WTC11 (cell line): ENCODE results near the gene PI3. TPM values are rescaled to one million over a fixed set of nuclear protein-coding genes. Genes with fewer than 3 reads are reported as not detected.

Experiments used
- ATAC-seq: fragments of 200-7000 bp; cut with Tn5 transposase; 2 replicates; pipeline ENCODE4 v1.10.0; 2021; ENCODE audit warnings: mild to moderate bottlenecking, moderate library complexity
- CTCF ChIA-PET: fragments of 300-600 bp; sonication (Branson Sonifier 250); formaldehyde crosslinking; loops from one replicate; lab custom pipeline; 2021; ENCODE audit warnings: antibody characterized with exemption; lab: Charles Lee
- POLR2A ChIA-PET: fragments of 350-600 bp; sonication (Branson Sonifier 250); formaldehyde crosslinking; loops from one replicate; lab custom pipeline; 2021; ENCODE audit warnings: antibody characterized with exemption; lab: Charles Lee
- DNase-seq: peaks from one replicate; pipeline ENCODE4 v3.0.0; 2021; ENCODE audit warnings: low spot score
- H3K27ac Mint-ChIP-seq: 2 replicates; pipeline ENCODE4 v1.8.0; 2021; ENCODE audit warnings: mixed read lengths
- H3K27me3 Mint-ChIP-seq: 2 replicates; pipeline ENCODE4 v1.8.0; 2021; ENCODE audit warnings: low read depth, mild to moderate bottlenecking, moderate library complexity, mixed read lengths
- H3K36me3 Mint-ChIP-seq: 2 replicates; pipeline ENCODE4 v1.8.0; 2021; ENCODE audit warnings: mixed read lengths
- H3K4me1 Mint-ChIP-seq: 2 replicates; pipeline ENCODE4 v1.8.0; 2022; ENCODE audit warnings: mixed read lengths
- H3K4me3 Mint-ChIP-seq: 2 replicates; pipeline ENCODE4 v1.8.0; 2021; ENCODE audit warnings: mild to moderate bottlenecking, moderate library complexity, mixed read lengths
- H3K9me3 Mint-ChIP-seq: 2 replicates; pipeline ENCODE4 v1.8.0; 2021; ENCODE audit warnings: mixed read lengths
- ESRRA ChIP-seq: sonication (generic); formaldehyde crosslinking; IDR thresholded peaks from 2 replicates; pipeline ENCODE4 v1.8.1; 2022; ENCODE audit warnings: mild to moderate bottlenecking, missing genetic modification reagents, borderline replicate concordance
- GABPB1 ChIP-seq: sonication (generic); formaldehyde crosslinking; IDR thresholded peaks from 2 replicates; pipeline ENCODE4 v1.8.1; 2023; ENCODE audit warnings: mild to moderate bottlenecking, missing genetic modification reagents
- HMGA2 ChIP-seq: fragments of 250-450 bp; sonication (Bioruptor Pico); IDR thresholded peaks from 2 replicates; pipeline ENCODE4 v1.4.0; 2021; ENCODE audit warnings: mild to moderate bottlenecking, moderate library complexity
- IRF2 ChIP-seq: sonication (generic); formaldehyde crosslinking; IDR thresholded peaks from 2 replicates; pipeline ENCODE4 v1.8.0; 2022; ENCODE audit warnings: low read depth, missing genetic modification reagents, borderline replicate concordance
- KAT7 ChIP-seq: sonication (generic); formaldehyde crosslinking; IDR thresholded peaks from 2 replicates; pipeline ENCODE4 v1.8.1; 2023; ENCODE audit warnings: missing genetic modification reagents, mild to moderate bottlenecking, borderline replicate concordance
- MXD4 ChIP-seq: fragments of 250-450 bp; sonication (Bioruptor Pico); IDR thresholded peaks from 2 replicates; pipeline ENCODE4 v1.8.0; 2021; ENCODE audit warnings: mild to moderate bottlenecking, moderate library complexity, borderline replicate concordance
- MYBL2 ChIP-seq: sonication (generic); formaldehyde crosslinking; IDR thresholded peaks from 2 replicates; pipeline ENCODE4 v1.8.1; 2023; ENCODE audit warnings: mild to moderate bottlenecking, moderate library complexity, missing genetic modification reagents
- NR3C1 ChIP-seq: sonication (generic); formaldehyde crosslinking; conservative IDR thresholded peaks from 2 replicates; pipeline ENCODE4 v1.8.1; 2023; ENCODE audit warnings: low read depth, mild to moderate bottlenecking, missing genetic modification reagents
- PRRX2 ChIP-seq: fragments of 250-450 bp; sonication (Bioruptor Pico); IDR thresholded peaks from 2 replicates; pipeline ENCODE4 v1.8.0; 2021; ENCODE audit warnings: mild to moderate bottlenecking
- RELA ChIP-seq: sonication (generic); formaldehyde crosslinking; IDR thresholded peaks from 2 replicates; pipeline ENCODE4 v1.8.1; 2022; ENCODE audit warnings: missing genetic modification reagents, mild to moderate bottlenecking, borderline replicate concordance
- SP1 ChIP-seq: sonication (generic); formaldehyde crosslinking; conservative IDR thresholded peaks from 2 replicates; pipeline ENCODE4 v1.8.1; 2022; ENCODE audit warnings: missing genetic modification reagents
- TCF7 ChIP-seq: sonication (generic); formaldehyde crosslinking; IDR thresholded peaks from 2 replicates; pipeline ENCODE4 v1.8.0; 2022; ENCODE audit warnings: mild to moderate bottlenecking, low read depth, missing genetic modification reagents, moderate library complexity
- TEAD1 ChIP-seq: sonication (generic); formaldehyde crosslinking; IDR thresholded peaks from 2 replicates; pipeline ENCODE4 v1.8.0; 2022; ENCODE audit warnings: mild to moderate bottlenecking, missing genetic modification reagents
- ZBTB21 ChIP-seq: sonication (generic); formaldehyde crosslinking; IDR thresholded peaks from 2 replicates; pipeline ENCODE4 v1.8.1; 2023; ENCODE audit warnings: mild to moderate bottlenecking, missing genetic modification reagents, borderline replicate concordance
- ZNF138 ChIP-seq: sonication (generic); formaldehyde crosslinking; conservative IDR thresholded peaks from 2 replicates; pipeline ENCODE4 v1.8.1; 2022; ENCODE audit warnings: mild to moderate bottlenecking, moderate library complexity, missing genetic modification reagents
- ZNF232 ChIP-seq: sonication (generic); formaldehyde crosslinking; IDR thresholded peaks from 2 replicates; pipeline ENCODE4 v1.8.0; 2022; ENCODE audit warnings: mild to moderate bottlenecking, missing genetic modification reagents
- total RNA-seq: library from RNA; stranded (reverse); gene quantifications from 3 replicates; pipeline ENCODE4 v1.2.3, GENCODE V29; 2021
- TF ChIP-seq, protein P1 (sequence below): fragments of 250-450 bp; sonication (Bioruptor Pico); IDR thresholded peaks from 2 replicates; pipeline ENCODE4 v1.8.0; 2021; ENCODE audit warnings: mild to moderate bottlenecking
- TF ChIP-seq, protein P2 (sequence below): sonication (generic); formaldehyde crosslinking; IDR thresholded peaks from 2 replicates; pipeline ENCODE4 v1.8.1; 2023; ENCODE audit warnings: mild to moderate bottlenecking, moderate library complexity, missing genetic modification reagents
- TF ChIP-seq, protein P3 (sequence below): sonication (generic); formaldehyde crosslinking; conservative IDR thresholded peaks from 2 replicates; pipeline ENCODE4 v1.8.1; 2023; ENCODE audit warnings: mild to moderate bottlenecking, low read depth, missing genetic modification reagents, moderate library complexity
- TF ChIP-seq, protein P4 (sequence below): sonication (generic); formaldehyde crosslinking; IDR thresholded peaks from 2 replicates; pipeline ENCODE4 v1.8.0; 2023; ENCODE audit warnings: missing genetic modification reagents, mild to moderate bottlenecking, borderline replicate concordance
- TF ChIP-seq, protein P5 (sequence below): fragments of 250-450 bp; sonication (Bioruptor Pico); IDR thresholded peaks from 2 replicates; pipeline ENCODE4 v1.9.0; 2021; ENCODE audit warnings: moderate library complexity, mild to moderate bottlenecking, inconsistent platforms, borderline replicate concordance
- TF ChIP-seq, protein P6 (sequence below): sonication (generic); formaldehyde crosslinking; IDR thresholded peaks from 2 replicates; pipeline ENCODE4 v1.8.0; 2022; ENCODE audit warnings: mild to moderate bottlenecking, missing genetic modification reagents

PI3 gene
- total RNA-seq, 1 experiment from 2014 or later, result not detected

DNA sequence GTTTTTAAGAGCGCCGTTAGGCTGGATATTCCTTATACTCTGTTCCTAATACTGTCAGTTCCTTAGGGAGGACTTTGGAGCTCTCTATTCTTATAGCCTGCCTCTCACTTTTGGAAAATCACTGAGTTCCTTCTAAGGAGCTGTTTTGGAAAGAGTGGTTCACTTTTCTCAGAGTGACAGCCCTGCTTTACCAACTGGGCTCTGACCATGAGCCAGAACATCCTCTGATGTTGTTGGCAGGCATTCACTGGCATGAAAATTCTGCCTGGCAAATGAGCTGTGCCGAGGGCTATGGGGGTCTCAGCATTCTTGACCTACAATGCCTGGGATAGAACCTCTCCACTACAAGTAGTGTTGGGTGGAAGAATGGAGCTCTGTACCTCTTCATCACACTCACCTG is 17.2 kb downstream of the PI3 start:
- no peaks in the 10 kb centered on the region for H3K4me1 Mint-ChIP-seq
- ATAC-seq, result no peak
- ChIA-PET CTCF (interaction anchor here (2.0 kb wide), 1 partner anchor 38 kb away, joined by 8 read pairs; no protein-coding TSS in a partner anchor), POLR2A (no interaction called here)
- no peaks in the 10 kb centered on the region for H3K36me3 Mint-ChIP-seq
- no peak overlapping the region for H3K4me3 Mint-ChIP-seq
- no peak overlapping the region for H3K27ac Mint-ChIP-seq
- DNase-seq, result no peak
- H3K27me3 Mint-ChIP-seq, result 0 out of 2 replicates have a peak, but pooled peaks cover 4% of the 10 kb centered on the region
- peaks cover 4% of the 10 kb centered on the region; the same call in 1 of the 2 replicates for H3K9me3 Mint-ChIP-seq
- TF ChIP-seq, protein P1, sequence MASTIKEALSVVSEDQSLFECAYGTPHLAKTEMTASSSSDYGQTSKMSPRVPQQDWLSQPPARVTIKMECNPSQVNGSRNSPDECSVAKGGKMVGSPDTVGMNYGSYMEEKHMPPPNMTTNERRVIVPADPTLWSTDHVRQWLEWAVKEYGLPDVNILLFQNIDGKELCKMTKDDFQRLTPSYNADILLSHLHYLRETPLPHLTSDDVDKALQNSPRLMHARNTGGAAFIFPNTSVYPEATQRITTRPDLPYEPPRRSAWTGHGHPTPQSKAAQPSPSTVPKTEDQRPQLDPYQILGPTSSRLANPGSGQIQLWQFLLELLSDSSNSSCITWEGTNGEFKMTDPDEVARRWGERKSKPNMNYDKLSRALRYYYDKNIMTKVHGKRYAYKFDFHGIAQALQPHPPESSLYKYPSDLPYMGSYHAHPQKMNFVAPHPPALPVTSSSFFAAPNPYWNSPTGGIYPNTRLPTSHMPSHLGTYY (CRISPR knock-in tag), result no peak
- no peak for TF ChIP-seq ESRRA
- TF ChIP-seq MYBL2, result no peak
- TF ChIP-seq RELA, result no peak
- TF ChIP-seq ZBTB21 (CRISPR knock-in tag), result no peak
- TF ChIP-seq TEAD1, result no peak
- TF ChIP-seq IRF2 (CRISPR knock-in tag), result no peak
- TF ChIP-seq KAT7 (CRISPR knock-in tag), result no peak

DNA sequence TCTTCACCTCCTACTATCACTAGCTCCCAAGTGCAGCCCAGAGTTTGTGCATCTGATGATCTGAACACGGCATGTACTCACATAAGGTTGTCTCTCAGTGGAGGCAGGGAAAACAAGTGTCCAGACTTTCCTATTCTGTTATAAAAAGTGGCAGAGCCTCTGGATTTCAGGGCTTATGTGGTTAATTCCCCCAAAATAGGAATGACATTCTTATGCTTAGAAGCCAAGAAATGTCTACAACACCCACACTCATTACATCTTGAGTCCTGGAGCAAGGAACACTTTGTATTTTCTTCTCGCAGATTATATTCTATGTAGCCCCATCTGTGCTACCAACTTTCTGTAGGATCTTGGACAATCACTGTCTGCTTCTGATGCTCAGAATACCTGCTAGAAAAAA is 18.6 kb downstream of the PI3 start:
- no peak for ATAC-seq
- no peak overlapping the region for H3K27ac Mint-ChIP-seq
- no peaks in the 10 kb centered on the region for H3K36me3 Mint-ChIP-seq
- H3K4me1 Mint-ChIP-seq, result peaks cover 8% of the 10 kb centered on the region
- CTCF ChIA-PET, result interaction anchor here (1.2 to 2.0 kb wide), 2 partner anchors 36 to 55 kb away, joined by 3 to 8 read pairs; no protein-coding TSS in a partner anchor
- no peak for TF ChIP-seq NR3C1 (CRISPR knock-in tag)
- no peak for TF ChIP-seq TCF7 (CRISPR knock-in tag)
- TF ChIP-seq, protein P2, sequence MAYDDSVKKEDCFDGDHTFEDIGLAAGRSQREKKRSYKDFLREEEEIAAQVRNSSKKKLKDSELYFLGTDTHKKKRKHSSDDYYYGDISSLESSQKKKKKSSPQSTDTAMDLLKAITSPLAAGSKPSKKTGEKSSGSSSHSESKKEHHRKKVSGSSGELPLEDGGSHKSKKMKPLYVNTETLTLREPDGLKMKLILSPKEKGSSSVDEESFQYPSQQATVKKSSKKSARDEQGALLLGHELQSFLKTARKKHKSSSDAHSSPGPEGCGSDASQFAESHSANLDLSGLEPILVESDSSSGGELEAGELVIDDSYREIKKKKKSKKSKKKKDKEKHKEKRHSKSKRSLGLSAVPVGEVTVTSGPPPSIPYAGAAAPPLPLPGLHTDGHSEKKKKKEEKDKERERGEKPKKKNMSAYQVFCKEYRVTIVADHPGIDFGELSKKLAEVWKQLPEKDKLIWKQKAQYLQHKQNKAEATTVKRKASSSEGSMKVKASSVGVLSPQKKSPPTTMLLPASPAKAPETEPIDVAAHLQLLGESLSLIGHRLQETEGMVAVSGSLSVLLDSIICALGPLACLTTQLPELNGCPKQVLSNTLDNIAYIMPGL (CRISPR knock-in tag), result no peak
- no peak for TF ChIP-seq MXD4 (CRISPR knock-in tag)
- TF ChIP-seq, protein P3, sequence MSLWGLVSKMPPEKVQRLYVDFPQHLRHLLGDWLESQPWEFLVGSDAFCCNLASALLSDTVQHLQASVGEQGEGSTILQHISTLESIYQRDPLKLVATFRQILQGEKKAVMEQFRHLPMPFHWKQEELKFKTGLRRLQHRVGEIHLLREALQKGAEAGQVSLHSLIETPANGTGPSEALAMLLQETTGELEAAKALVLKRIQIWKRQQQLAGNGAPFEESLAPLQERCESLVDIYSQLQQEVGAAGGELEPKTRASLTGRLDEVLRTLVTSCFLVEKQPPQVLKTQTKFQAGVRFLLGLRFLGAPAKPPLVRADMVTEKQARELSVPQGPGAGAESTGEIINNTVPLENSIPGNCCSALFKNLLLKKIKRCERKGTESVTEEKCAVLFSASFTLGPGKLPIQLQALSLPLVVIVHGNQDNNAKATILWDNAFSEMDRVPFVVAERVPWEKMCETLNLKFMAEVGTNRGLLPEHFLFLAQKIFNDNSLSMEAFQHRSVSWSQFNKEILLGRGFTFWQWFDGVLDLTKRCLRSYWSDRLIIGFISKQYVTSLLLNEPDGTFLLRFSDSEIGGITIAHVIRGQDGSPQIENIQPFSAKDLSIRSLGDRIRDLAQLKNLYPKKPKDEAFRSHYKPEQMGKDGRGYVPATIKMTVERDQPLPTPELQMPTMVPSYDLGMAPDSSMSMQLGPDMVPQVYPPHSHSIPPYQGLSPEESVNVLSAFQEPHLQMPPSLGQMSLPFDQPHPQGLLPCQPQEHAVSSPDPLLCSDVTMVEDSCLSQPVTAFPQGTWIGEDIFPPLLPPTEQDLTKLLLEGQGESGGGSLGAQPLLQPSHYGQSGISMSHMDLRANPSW (CRISPR knock-in tag), result no peak
- no peak for TF ChIP-seq PRRX2 (CRISPR knock-in tag)
- TF ChIP-seq GABPB1 (CRISPR knock-in tag), result no peak
- no peak for TF ChIP-seq IRF2 (CRISPR knock-in tag)
- no peak for TF ChIP-seq KAT7 (CRISPR knock-in tag)
- TF ChIP-seq, protein P4, sequence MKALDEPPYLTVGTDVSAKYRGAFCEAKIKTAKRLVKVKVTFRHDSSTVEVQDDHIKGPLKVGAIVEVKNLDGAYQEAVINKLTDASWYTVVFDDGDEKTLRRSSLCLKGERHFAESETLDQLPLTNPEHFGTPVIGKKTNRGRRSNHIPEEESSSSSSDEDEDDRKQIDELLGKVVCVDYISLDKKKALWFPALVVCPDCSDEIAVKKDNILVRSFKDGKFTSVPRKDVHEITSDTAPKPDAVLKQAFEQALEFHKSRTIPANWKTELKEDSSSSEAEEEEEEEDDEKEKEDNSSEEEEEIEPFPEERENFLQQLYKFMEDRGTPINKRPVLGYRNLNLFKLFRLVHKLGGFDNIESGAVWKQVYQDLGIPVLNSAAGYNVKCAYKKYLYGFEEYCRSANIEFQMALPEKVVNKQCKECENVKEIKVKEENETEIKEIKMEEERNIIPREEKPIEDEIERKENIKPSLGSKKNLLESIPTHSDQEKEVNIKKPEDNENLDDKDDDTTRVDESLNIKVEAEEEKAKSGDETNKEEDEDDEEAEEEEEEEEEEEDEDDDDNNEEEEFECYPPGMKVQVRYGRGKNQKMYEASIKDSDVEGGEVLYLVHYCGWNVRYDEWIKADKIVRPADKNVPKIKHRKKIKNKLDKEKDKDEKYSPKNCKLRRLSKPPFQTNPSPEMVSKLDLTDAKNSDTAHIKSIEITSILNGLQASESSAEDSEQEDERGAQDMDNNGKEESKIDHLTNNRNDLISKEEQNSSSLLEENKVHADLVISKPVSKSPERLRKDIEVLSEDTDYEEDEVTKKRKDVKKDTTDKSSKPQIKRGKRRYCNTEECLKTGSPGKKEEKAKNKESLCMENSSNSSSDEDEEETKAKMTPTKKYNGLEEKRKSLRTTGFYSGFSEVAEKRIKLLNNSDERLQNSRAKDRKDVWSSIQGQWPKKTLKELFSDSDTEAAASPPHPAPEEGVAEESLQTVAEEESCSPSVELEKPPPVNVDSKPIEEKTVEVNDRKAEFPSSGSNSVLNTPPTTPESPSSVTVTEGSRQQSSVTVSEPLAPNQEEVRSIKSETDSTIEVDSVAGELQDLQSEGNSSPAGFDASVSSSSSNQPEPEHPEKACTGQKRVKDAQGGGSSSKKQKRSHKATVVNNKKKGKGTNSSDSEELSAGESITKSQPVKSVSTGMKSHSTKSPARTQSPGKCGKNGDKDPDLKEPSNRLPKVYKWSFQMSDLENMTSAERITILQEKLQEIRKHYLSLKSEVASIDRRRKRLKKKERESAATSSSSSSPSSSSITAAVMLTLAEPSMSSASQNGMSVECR (CRISPR knock-in tag), result no peak
- TF ChIP-seq, protein P5, sequence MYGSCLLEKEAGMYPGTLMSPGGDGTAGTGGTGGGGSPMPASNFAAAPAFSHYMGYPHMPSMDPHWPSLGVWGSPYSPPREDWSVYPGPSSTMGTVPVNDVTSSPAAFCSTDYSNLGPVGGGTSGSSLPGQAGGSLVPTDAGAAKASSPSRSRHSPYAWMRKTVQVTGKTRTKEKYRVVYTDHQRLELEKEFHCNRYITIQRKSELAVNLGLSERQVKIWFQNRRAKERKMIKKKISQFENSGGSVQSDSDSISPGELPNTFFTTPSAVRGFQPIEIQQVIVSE (CRISPR knock-in tag), result no peak
- no peak for TF ChIP-seq ZNF232 (CRISPR knock-in tag)
- TF ChIP-seq, protein P6, sequence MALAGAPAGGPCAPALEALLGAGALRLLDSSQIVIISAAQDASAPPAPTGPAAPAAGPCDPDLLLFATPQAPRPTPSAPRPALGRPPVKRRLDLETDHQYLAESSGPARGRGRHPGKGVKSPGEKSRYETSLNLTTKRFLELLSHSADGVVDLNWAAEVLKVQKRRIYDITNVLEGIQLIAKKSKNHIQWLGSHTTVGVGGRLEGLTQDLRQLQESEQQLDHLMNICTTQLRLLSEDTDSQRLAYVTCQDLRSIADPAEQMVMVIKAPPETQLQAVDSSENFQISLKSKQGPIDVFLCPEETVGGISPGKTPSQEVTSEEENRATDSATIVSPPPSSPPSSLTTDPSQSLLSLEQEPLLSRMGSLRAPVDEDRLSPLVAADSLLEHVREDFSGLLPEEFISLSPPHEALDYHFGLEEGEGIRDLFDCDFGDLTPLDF (CRISPR knock-in tag), result no peak
- TF ChIP-seq MYBL2, result no peak
- no peak for TF ChIP-seq HMGA2 (CRISPR knock-in tag)
- TF ChIP-seq ZNF138 (CRISPR knock-in tag), result no peak
- no peak for TF ChIP-seq SP1 (CRISPR knock-in tag)
- TF ChIP-seq, all 79 proteins: peak for 0
- no peak for DNase-seq
- Mint-ChIP-seq H3K27me3 (0 out of 2 replicates have a peak, but pooled peaks cover 4% of the 10 kb centered on the region), H3K4me3 (no peak overlapping the region), H3K9me3 (peaks cover 4% of the 10 kb centered on the region; the same call in 1 of the 2 replicates)
- POLR2A ChIA-PET, result no interaction called here
